ENCODE results near the gene ATAD3A. TPM values are rescaled to one million over a fixed set of nuclear protein-coding genes. Genes with fewer than 3 reads are reported as not detected.
A peak's percentile ranks its signal among the peaks of the same experiment; 100 is the strongest.
"Not testable (repeated sequence)": the region's sequence is repeated elsewhere in the genome, so short reads cannot be mapped to it uniquely, and the experiment has no call there.

The ATAD3A gene
- total RNA-seq, 1 donor from 2014 or later, result 52.6 TPM

GRCh38 chr1:1505366-1505798 lies 6.6 kb upstream of the ATAD3A start:
- peak overlapping the region; percentile 21 for H3K4me3 ChIP-seq (ENCODE audit: low read depth, low read length)
- peak; percentile 40 for TF ChIP-seq CTCF (conservative IDR thresholded peaks at IDR 0.05; ENCODE audit: low read depth, low read length)
- DNase-seq (ENCODE audit: low read depth), result not testable (repeated sequence)

- not testable (repeated sequence) for DNase-seq (ENCODE audit: low read depth); H3K4me3 ChIP-seq (ENCODE audit: low read depth, low read length)
Measured at GRCh38 chr1:1505801-1506200, 6.2 kb upstream of the ATAD3A start.

GRCh38 chr1:1507305-1507704 lies 4.7 kb upstream of the ATAD3A start:
- H3K4me3 ChIP-seq (ENCODE audit: low read depth, low read length), result no peak overlapping the region
- DNase-seq (ENCODE audit: low read depth), result no peak

GRCh38 chr1:1508775-1509464 lies 3.0 kb upstream of the ATAD3A start:
- not testable (repeated sequence) for DNase-seq (ENCODE audit: low read depth); H3K4me3 ChIP-seq (ENCODE audit: low read depth, low read length)

More at GRCh38 chr1:1507305-1507704, 4.7 kb upstream of the ATAD3A start:
- no peak for TF ChIP-seq CTCF (conservative IDR thresholded peaks at IDR 0.05; ENCODE audit: low read depth, low read length)

- DNase-seq (ENCODE audit: low read depth); H3K4me3 ChIP-seq (ENCODE audit: low read depth, low read length): not testable (repeated sequence)
Measured at GRCh38 chr1:1509465-1509850, 2.5 kb upstream of the ATAD3A start.

GRCh38 chr1:1510912-1511532 lies 940 bp upstream of the ATAD3A start:
- DNase-seq (ENCODE audit: low read depth), result no peak
- no peak for TF ChIP-seq CTCF (conservative IDR thresholded peaks at IDR 0.05; ENCODE audit: low read depth, low read length)
- H3K4me3 ChIP-seq (ENCODE audit: low read depth, low read length), result peak overlapping the region; percentile 92

- not testable (repeated sequence) for DNase-seq (ENCODE audit: low read depth)
Measured at GRCh38 chr1:1512425-1512824, 463 bp downstream of the ATAD3A start.

GRCh38 chr1:1513675-1514074 lies 1.7 kb downstream of the ATAD3A start:
- not testable (repeated sequence) for DNase-seq (ENCODE audit: low read depth)

More at GRCh38 chr1:1512425-1512824, 463 bp downstream of the ATAD3A start:
- H3K4me3 ChIP-seq (ENCODE audit: low read depth, low read length), result peak overlapping the region; percentile 92

GRCh38 chr1:1514376-1514775 lies 2.4 kb downstream of the ATAD3A start:
- H3K4me3 ChIP-seq (ENCODE audit: low read depth, low read length); DNase-seq (ENCODE audit: low read depth): not testable (repeated sequence)

More at GRCh38 chr1:1513675-1514074, 1.7 kb downstream of the ATAD3A start:
- not testable (repeated sequence) for H3K4me3 ChIP-seq (ENCODE audit: low read depth, low read length)

GRCh38 chr1:1516923-1517322 lies 5.0 kb downstream of the ATAD3A start:
- DNase-seq (ENCODE audit: low read depth); H3K4me3 ChIP-seq (ENCODE audit: low read depth, low read length): not testable (repeated sequence)
